Measurements from ENCODE around the gene PWP2.

GRCh38 chr21:44088401-44088780 is 18.8 kb upstream of the PWP2 start:
- TF ChIP-seq CTCF (conservative IDR thresholded peaks at IDR 0.05) (no peak), ZFX (IDR thresholded peaks at IDR 0.05) (no peak)

Data from C4-2B (cell line).